GM18951 (cell line): ENCODE results near the gene AKR1E2.

ENCODE experiments used
- POLR2A ChIP-seq: IDR thresholded peaks from 4 replicates; pipeline ENCODE4 v1.6.1; 2011; ENCODE audit warnings: mild to moderate bottlenecking; ENCODE audit not compliant: insufficient read length, insufficient read depth; ENCODE audit errors: extremely low read depth
- in situ Hi-C: fragments of 300-500 bp; cut with MboI; formaldehyde crosslinking; loops from one replicate; pipeline ENCODE4 v1.12.0; 2022; ENCODE audit warnings: low sequenced_read_pairs, mixed read lengths, inconsistent platforms; ENCODE audit not compliant: unreplicated experiment

Gene AKR1E2

GRCh38 chr10:4825868-4826791 is at the start of gene AKR1E2:
Gene AKR1E2 (plus strand): TSS chr10:4826207. CDS start chr10:4826325, 118 bp downstream.
- in situ Hi-C loops: loop anchor here (25.0 kb wide), 2 partner anchors 561 to 786 kb away; no protein-coding TSS in a partner anchor
- no peak for TF ChIP-seq POLR2A

- no peak for TF ChIP-seq POLR2A
- in situ Hi-C loops: no loop called here
These were observed 49.8 kb upstream of the AKR1E2 start for GRCh38 chr10:4776234-4776638.

- no peak for TF ChIP-seq POLR2A
- in situ Hi-C loops: no loop called here
These were observed 47.2 kb upstream of the AKR1E2 start for GRCh38 chr10:4778761-4779160.

- in situ Hi-C loops: no loop called here
- TF ChIP-seq POLR2A: no peak
These were observed 45.9 kb upstream of the AKR1E2 start for GRCh38 chr10:4780091-4780490.

- TF ChIP-seq POLR2A: no peak
- in situ Hi-C loops: no loop called here
These were observed 45.2 kb upstream of the AKR1E2 start for GRCh38 chr10:4780782-4781181.

- in situ Hi-C loops: no loop called here
- TF ChIP-seq POLR2A: no peak
These were observed 44.1 kb upstream of the AKR1E2 start for GRCh38 chr10:4781955-4782354.

GRCh38 chr10:4784667-4785333 is 41.2 kb upstream of the AKR1E2 start:
- no peak for TF ChIP-seq POLR2A
- in situ Hi-C loops: no loop called here

- no peak for TF ChIP-seq POLR2A
- in situ Hi-C loops: no loop called here
These were observed 39.8 kb upstream of the AKR1E2 start for GRCh38 chr10:4786043-4786839.

- TF ChIP-seq POLR2A: no peak
- in situ Hi-C loops: no loop called here
These were observed 36.0 kb upstream of the AKR1E2 start for GRCh38 chr10:4790045-4790444.

- no peak for TF ChIP-seq POLR2A
These were observed 35.1 kb upstream of the AKR1E2 start for GRCh38 chr10:4790922-4791321.

GRCh38 chr10:4792381-4792780 is 33.6 kb upstream of the AKR1E2 start:
- no peak for TF ChIP-seq POLR2A
- in situ Hi-C loops: no loop called here

More at GRCh38 chr10:4790922-4791321, 35.1 kb upstream of the AKR1E2 start:
- in situ Hi-C loops: no loop called here

- TF ChIP-seq POLR2A: no peak
- in situ Hi-C loops: no loop called here
These were observed 24.6 kb upstream of the AKR1E2 start for GRCh38 chr10:4801405-4801804.

- in situ Hi-C loops: no loop called here
- no peak for TF ChIP-seq POLR2A
These were observed 23.1 kb upstream of the AKR1E2 start for GRCh38 chr10:4802711-4803487.

- in situ Hi-C loops: no loop called here
These were observed 22.2 kb upstream of the AKR1E2 start for GRCh38 chr10:4803822-4804221.

More at GRCh38 chr10:4803822-4804221, 22.2 kb upstream of the AKR1E2 start:
- TF ChIP-seq POLR2A: no peak
